Breast epithelium (tissue), 3 donors: ENCODE results near the gene MSLN.

Source experiments
- POLR2A ChIP-seq: fragments of 450-650 bp; IDR thresholded peaks from one replicate; pipeline ENCODE4 v1.6.1; 2016; ENCODE audit warnings: antibody characterized with exemption, mild to moderate bottlenecking, moderate library complexity
- POLR2AphosphoS5 ChIP-seq, 3 donors: sonication (generic); formaldehyde crosslinking; IDR thresholded peaks; one replicate each; pipeline ENCODE4 v1.6.1; 2017; ENCODE audit warnings: antibody characterized with exemption in 3 of 3

DNA sequence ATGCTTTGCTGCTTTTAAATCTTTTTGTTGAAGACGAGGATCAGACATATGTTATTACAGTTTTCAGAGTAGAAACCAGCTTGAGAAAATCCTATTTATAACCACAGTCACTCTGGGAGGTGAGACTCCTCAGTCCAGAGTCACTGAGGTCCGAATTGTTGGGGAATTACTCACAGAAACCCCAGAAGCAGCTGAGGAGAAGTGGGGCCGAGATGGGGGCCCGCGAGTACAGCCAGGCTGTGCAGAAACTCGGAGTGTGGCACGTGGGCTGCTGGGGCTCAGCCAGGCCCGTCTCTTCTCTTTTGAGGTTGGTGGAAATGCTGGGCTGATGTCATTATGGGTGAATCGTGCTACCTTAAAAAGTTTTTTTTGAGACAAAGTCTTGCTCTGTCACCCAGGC, 54.4 kb downstream of the MSLN start:
- TF ChIP-seq POLR2AphosphoS5 (IDR thresholded peaks at IDR 0.05), result no peak
- no peak for TF ChIP-seq POLR2A
